Activated CD4-positive, alpha-beta T cell treated with anti-CD3 and anti-CD28 coated beads, Interleukin-2, amount 10 ng/mL, durations not matched to agents 7 days and 5 days (primary cell): ENCODE measurements around the gene TASL. TPM values are rescaled to one million over a fixed set of nuclear protein-coding genes. Genes with fewer than 3 reads are reported as not detected.
"Not testable (repeated sequence)": the region's sequence is repeated elsewhere in the genome, so short reads cannot be mapped to it uniquely, and the experiment has no call there.

Experiments
- CTCF ChIA-PET: fragments of 350-600 bp; sonication (Branson Sonifier 250); formaldehyde crosslinking; loops from one replicate; lab custom pipeline; 2021; ENCODE audit warnings: antibody characterized with exemption; lab: Charles Lee
- POLR2A ChIA-PET: fragments of 350-600 bp; sonication (Branson Sonifier 250); formaldehyde crosslinking; loops from one replicate; lab custom pipeline; 2021; ENCODE audit warnings: antibody characterized with exemption; lab: Charles Lee
- DNase-seq: peaks from one replicate; pipeline ENCODE4 v3.0.0-alpha.2; 2020
- H3K27ac Mint-ChIP-seq: one replicate; pipeline ENCODE4 v1.8.0; 2021; ENCODE audit warnings: mild to moderate bottlenecking, moderate library complexity, mixed read lengths
- H3K27me3 Mint-ChIP-seq: one replicate; pipeline ENCODE4 v1.8.0; 2021; ENCODE audit warnings: mixed read lengths
- H3K36me3 Mint-ChIP-seq: one replicate; pipeline ENCODE4 v1.8.0; 2021; ENCODE audit warnings: low read depth, mixed read lengths
- H3K4me1 Mint-ChIP-seq: one replicate; pipeline ENCODE4 v1.8.0; 2021; ENCODE audit warnings: mixed read lengths
- H3K4me3 Mint-ChIP-seq: one replicate; pipeline ENCODE4 v1.8.0; 2021; ENCODE audit warnings: mild to moderate bottlenecking, moderate library complexity, mixed read lengths
- H3K9me3 Mint-ChIP-seq: one replicate; pipeline ENCODE4 v1.8.0; 2021; ENCODE audit warnings: mixed read lengths
- total RNA-seq, 2 experiments: library from RNA; stranded (reverse); gene quantifications; one replicate each; pipeline ENCODE4 v1.2.3, GENCODE V29; 2021

The TASL gene
- total RNA-seq: 1 to 10 TPM; 5.9 to 6.2 TPM

DNA sequence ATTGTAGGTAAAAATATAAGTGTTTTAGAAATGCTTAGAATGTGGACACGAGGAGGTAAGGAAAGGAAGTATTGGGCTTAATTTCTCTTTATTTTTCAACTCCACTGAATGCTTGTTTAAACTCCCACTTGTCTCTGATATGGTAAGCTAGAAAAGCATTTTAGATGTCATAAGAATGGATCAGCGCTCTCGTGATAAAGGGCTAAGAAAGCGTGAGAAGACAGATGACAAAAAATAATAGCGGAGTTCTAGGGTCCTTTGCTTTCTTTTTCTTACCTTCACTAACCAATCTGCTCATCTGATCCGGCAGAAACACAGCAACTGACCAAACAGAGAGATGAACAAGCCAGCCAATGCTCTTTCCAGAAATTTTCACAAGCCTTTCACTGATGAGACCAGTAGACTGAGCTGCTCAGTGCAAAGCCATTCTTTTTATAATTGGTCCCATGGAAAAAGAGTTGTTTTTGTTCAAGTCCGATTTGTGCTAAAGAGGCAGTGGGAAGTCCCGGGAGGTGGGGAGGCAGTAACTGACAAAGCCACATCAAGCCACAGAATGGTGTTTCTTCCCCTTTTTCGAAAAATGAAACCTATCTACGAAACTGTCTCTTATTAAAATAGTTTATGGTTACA, at the start of gene TASL:
Gene TASL (minus strand): TSS at position 405 of the 630 bp plus-strand sequence. CDS start 17,411 bp downstream, outside the sequence.
- Mint-ChIP-seq H3K27me3 (no peaks in the 10 kb centered on the region), H3K4me3 (peak within 1 kb of the TSS; percentile 89), H3K4me1 (peaks cover 27% of the 10 kb centered on the region), H3K36me3 (peaks cover 17% of the 10 kb centered on the region), H3K27ac (peak within 1 kb of the TSS; percentile 98), H3K9me3 (no peaks in the 10 kb centered on the region)
- ChIA-PET CTCF (no interaction called here), POLR2A (interaction anchor here (0.8 to 1.9 kb wide), 2 partner anchors 81 to 311 kb away, joined by 3 to 5 read pairs; partner anchors contain the start of gene TAB3)
- DNase-seq: peak; percentile 52

- H3K36me3 Mint-ChIP-seq: no peaks in the 10 kb centered on the region
- ChIA-PET CTCF (interaction anchor here (1.9 kb wide), 1 partner anchor 11 kb away, joined by 4 read pairs; no protein-coding TSS in a partner anchor), POLR2A (no interaction called here)
- no peak overlapping the region for H3K4me3 Mint-ChIP-seq
- H3K27ac Mint-ChIP-seq: no peak overlapping the region
- no peak for DNase-seq
- H3K9me3 Mint-ChIP-seq: peaks cover 7% of the 10 kb centered on the region
- no peaks in the 10 kb centered on the region for H3K27me3 Mint-ChIP-seq
- no peaks in the 10 kb centered on the region for H3K4me1 Mint-ChIP-seq
Observed at GRCh38 chrX:30626402-30626801, 48.8 kb upstream of the TASL start.

DNA sequence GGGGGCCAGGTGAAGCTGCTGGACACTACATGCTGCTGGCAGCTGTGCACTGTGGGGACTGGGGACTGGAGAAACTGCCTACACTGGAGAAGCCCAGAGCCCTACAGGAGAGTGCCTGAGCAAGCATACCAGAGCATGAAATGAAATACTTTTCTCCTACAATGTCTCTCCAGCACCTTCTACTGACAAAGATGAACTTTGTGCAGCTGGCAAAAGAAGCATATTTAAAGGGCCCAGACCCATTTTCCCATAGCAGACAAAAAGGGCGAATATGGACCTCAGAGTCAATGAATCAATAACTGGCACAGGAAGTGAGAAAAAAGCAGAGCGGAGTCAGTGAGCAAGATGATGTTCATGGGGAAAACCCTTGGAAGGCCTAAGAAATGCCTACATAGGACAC, 44.8 kb upstream of the TASL start:
- H3K36me3 Mint-ChIP-seq: no peaks in the 10 kb centered on the region
- ChIA-PET POLR2A (no interaction called here), CTCF (no interaction called here)
- H3K4me3 Mint-ChIP-seq: no peak overlapping the region
- no peak for DNase-seq
- no peak overlapping the region for H3K27ac Mint-ChIP-seq
- H3K27me3 Mint-ChIP-seq: no peaks in the 10 kb centered on the region
- H3K9me3 Mint-ChIP-seq: peaks cover 11% of the 10 kb centered on the region
- no peaks in the 10 kb centered on the region for H3K4me1 Mint-ChIP-seq

GRCh38 chrX:30620980-30621618, 43.5 kb upstream of the TASL start:
- Mint-ChIP-seq H3K4me3 (no peak overlapping the region), H3K9me3 (peaks cover 13% of the 10 kb centered on the region), H3K27me3 (no peaks in the 10 kb centered on the region), H3K27ac (no peak overlapping the region), H3K4me1 (no peaks in the 10 kb centered on the region), H3K36me3 (no peaks in the 10 kb centered on the region)
- POLR2A ChIA-PET: no interaction called here
- DNase-seq: no peak
- CTCF ChIA-PET: no interaction called here

GRCh38 chrX:30620125-30620524, 42.6 kb upstream of the TASL start:
- no peak for DNase-seq
- H3K9me3 Mint-ChIP-seq: peaks cover 13% of the 10 kb centered on the region
- CTCF ChIA-PET: no interaction called here
- POLR2A ChIA-PET: no interaction called here
- no peak overlapping the region for H3K27ac Mint-ChIP-seq
- H3K4me3 Mint-ChIP-seq: no peak overlapping the region
- no peaks in the 10 kb centered on the region for H3K27me3 Mint-ChIP-seq
- no peaks in the 10 kb centered on the region for H3K36me3 Mint-ChIP-seq
- H3K4me1 Mint-ChIP-seq: no peaks in the 10 kb centered on the region

- H3K27ac Mint-ChIP-seq: no peak overlapping the region
- H3K27me3 Mint-ChIP-seq: no peaks in the 10 kb centered on the region
- H3K4me1 Mint-ChIP-seq: no peaks in the 10 kb centered on the region
- DNase-seq: no peak
- CTCF ChIA-PET: interaction anchor here (0.8 kb wide), 1 partner anchor 39 kb away, joined by 3 read pairs; no protein-coding TSS in a partner anchor
- H3K36me3 Mint-ChIP-seq: no peaks in the 10 kb centered on the region
- no peak overlapping the region for H3K4me3 Mint-ChIP-seq
- POLR2A ChIA-PET: no interaction called here
- H3K9me3 Mint-ChIP-seq: peaks cover 10% of the 10 kb centered on the region
Observed at GRCh38 chrX:30618160-30618765, 40.7 kb upstream of the TASL start.

GRCh38 chrX:30615229-30615628, 37.7 kb upstream of the TASL start:
- no peak overlapping the region for H3K4me3 Mint-ChIP-seq
- no peak for DNase-seq
- no peaks in the 10 kb centered on the region for H3K27me3 Mint-ChIP-seq
- no peaks in the 10 kb centered on the region for H3K4me1 Mint-ChIP-seq
- H3K9me3 Mint-ChIP-seq: peaks cover 2% of the 10 kb centered on the region
- no peaks in the 10 kb centered on the region for H3K36me3 Mint-ChIP-seq
- no peak overlapping the region for H3K27ac Mint-ChIP-seq
- POLR2A ChIA-PET: interaction anchor here (0.5 kb wide), 1 partner anchor 66 kb away, joined by 3 read pairs; no protein-coding TSS in a partner anchor
- CTCF ChIA-PET: no interaction called here

DNA sequence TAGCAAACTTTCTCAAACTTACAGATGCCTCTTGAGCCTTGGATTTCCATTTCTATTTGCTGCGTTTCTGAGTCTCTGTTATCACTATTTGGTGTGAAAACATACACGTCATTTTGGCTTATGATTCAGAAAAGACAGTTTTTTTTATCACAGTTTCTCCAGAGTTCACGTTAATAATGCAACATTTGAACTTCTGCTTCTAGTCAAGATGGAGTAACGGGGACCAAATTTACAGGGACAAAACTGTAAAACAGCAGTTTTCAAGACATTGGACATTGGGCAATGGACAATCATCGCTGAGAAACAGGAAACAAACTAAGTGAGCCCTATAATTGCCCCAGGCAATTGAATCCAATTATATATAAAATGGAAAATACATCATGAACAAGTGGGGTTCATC, 36.2 kb upstream of the TASL start:
- ChIA-PET CTCF (no interaction called here), POLR2A (no interaction called here)
- DNase-seq: no peak
- H3K4me3 Mint-ChIP-seq: no peak overlapping the region
- H3K36me3 Mint-ChIP-seq: no peaks in the 10 kb centered on the region
- no peaks in the 10 kb centered on the region for H3K27me3 Mint-ChIP-seq
- peaks cover 2% of the 10 kb centered on the region for H3K9me3 Mint-ChIP-seq
- no peaks in the 10 kb centered on the region for H3K4me1 Mint-ChIP-seq
- no peak overlapping the region for H3K27ac Mint-ChIP-seq

- Mint-ChIP-seq H3K9me3 (peaks cover 2% of the 10 kb centered on the region), H3K36me3 (no peaks in the 10 kb centered on the region), H3K4me1 (no peaks in the 10 kb centered on the region), H3K27me3 (peaks cover 1% of the 10 kb centered on the region), H3K4me3 (no peak overlapping the region), H3K27ac (no peak overlapping the region)
- POLR2A ChIA-PET: no interaction called here
- CTCF ChIA-PET: no interaction called here
- no peak for DNase-seq
Observed at GRCh38 chrX:30612250-30612655, 34.7 kb upstream of the TASL start.

GRCh38 chrX:30610026-30610425, 32.5 kb upstream of the TASL start:
- no peaks in the 10 kb centered on the region for H3K9me3 Mint-ChIP-seq
- CTCF ChIA-PET: no interaction called here

GRCh38 chrX:30607155-30607554, 29.6 kb upstream of the TASL start:
- CTCF ChIA-PET: interaction anchor here (1.3 kb wide), 1 partner anchor 31 kb away, joined by 3 read pairs; no protein-coding TSS in a partner anchor
- no peaks in the 10 kb centered on the region for H3K4me1 Mint-ChIP-seq
- H3K9me3 Mint-ChIP-seq: no peaks in the 10 kb centered on the region
- H3K27ac Mint-ChIP-seq: no peak overlapping the region
- peaks cover 4% of the 10 kb centered on the region for H3K27me3 Mint-ChIP-seq
- H3K36me3 Mint-ChIP-seq: no peaks in the 10 kb centered on the region
- POLR2A ChIA-PET: no interaction called here
- no peak for DNase-seq
- no peak overlapping the region for H3K4me3 Mint-ChIP-seq

More at GRCh38 chrX:30610026-30610425, 32.5 kb upstream of the TASL start:
- DNase-seq: no peak
- Mint-ChIP-seq H3K27ac (no peak overlapping the region), H3K36me3 (no peaks in the 10 kb centered on the region), H3K4me1 (no peaks in the 10 kb centered on the region), H3K27me3 (peaks cover 4% of the 10 kb centered on the region), H3K4me3 (no peak overlapping the region)
- POLR2A ChIA-PET: no interaction called here

DNA sequence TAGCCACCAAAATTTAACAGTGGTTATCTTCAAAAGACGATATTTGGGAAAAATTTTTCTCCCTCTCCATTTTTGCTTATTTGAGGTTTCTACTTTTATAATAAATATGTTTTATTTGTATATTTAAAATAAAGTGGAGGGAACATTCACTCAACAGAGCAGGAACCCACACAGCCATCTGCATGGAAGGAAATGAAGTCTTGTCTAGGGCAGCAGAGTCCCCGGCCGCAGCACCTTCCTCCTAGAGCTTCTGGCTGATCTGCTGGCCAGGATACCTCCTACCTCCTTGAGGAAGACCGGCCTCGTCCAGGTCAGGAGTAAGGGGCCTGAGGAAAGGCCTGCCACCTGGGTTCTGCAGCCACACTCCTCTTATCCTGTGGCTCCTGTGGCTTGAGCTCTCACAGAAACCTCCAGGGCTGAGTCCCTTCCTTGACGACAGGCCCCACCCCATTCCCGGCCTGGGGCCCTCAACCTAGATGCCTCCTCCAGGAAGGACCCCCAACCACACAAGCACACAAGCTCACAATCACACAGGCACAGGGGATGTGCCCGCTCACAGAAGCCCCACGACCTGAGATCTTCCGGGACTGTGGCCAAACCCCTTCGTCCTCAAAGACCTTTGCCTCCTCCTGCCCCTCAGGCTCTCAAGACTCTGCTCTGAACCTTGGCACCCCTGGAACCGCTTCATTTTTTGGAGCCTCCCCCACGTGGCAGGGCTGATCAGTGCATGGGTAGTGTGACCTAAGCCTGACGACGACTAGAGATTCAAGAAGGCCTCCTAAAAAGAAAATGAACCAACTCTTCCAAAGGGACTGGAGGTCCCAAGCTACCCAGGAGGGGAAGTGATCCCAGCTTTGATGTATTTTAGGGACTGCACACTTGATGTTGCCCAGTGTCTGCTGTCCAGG, 23.0 kb upstream of the TASL start:
- H3K9me3 Mint-ChIP-seq, CTCF ChIA-PET, H3K27ac Mint-ChIP-seq, POLR2A ChIA-PET, H3K27me3 Mint-ChIP-seq, H3K4me3 Mint-ChIP-seq, DNase-seq, H3K36me3 Mint-ChIP-seq: not testable (repeated sequence)
- H3K4me1 Mint-ChIP-seq: peaks cover 14% of the 10 kb centered on the region
